Embryonic facial prominence (tissue), 1 donor: Measurements from ENCODE around the gene FAM241B.

Experiments used
- DNase-seq: peaks from one replicate; pipeline ENCODE4 v3.0.0-alpha.2; 2016; ENCODE audit errors: extremely low spot score

FAM241B gene

GRCh38 chr10:69666756-69667155 lies 36.7 kb downstream of the FAM241B start:
- no peak for DNase-seq

- DNase-seq, result no peak
Observed at GRCh38 chr10:69668721-69669120, 38.7 kb downstream of the FAM241B start.

GRCh38 chr10:69669409-69669808 lies 39.4 kb downstream of the FAM241B start:
- DNase-seq, result no peak

GRCh38 chr10:69673521-69673920 lies 43.5 kb downstream of the FAM241B start:
- no peak for DNase-seq

- no peak for DNase-seq
Observed at GRCh38 chr10:69674786-69675185, 44.7 kb downstream of the FAM241B start.

GRCh38 chr10:69676301-69676700 lies 46.3 kb downstream of the FAM241B start:
- DNase-seq, result no peak

- DNase-seq, result no peak
Observed at GRCh38 chr10:69677985-69678654, 48.1 kb downstream of the FAM241B start.

GRCh38 chr10:69679736-69680135 lies 49.7 kb downstream of the FAM241B start:
- no peak for DNase-seq

- DNase-seq, result no peak
Observed at GRCh38 chr10:69680610-69681009, 50.6 kb downstream of the FAM241B start.

- DNase-seq, result no peak
Observed at GRCh38 chr10:69681436-69681835, 51.4 kb downstream of the FAM241B start.

GRCh38 chr10:69682955-69683474 lies 53.0 kb downstream of the FAM241B start:
- no peak for DNase-seq
